Tibial nerve (tissue), 4 donors: ENCODE results near the gene CCDC185.

ENCODE experiments used
- EP300 ChIP-seq, 2 donors: sonication (generic); formaldehyde crosslinking; IDR thresholded peaks; one replicate each; pipeline ENCODE4 v1.6.1; 2017; ENCODE audit warnings: antibody characterized with exemption in 2 of 2, mild to moderate bottlenecking in 1 of 2
- POLR2A ChIP-seq, 2 donors: fragments of 450-650 bp; IDR thresholded peaks; one replicate each; pipeline ENCODE4 v1.6.1; 2017; ENCODE audit warnings: antibody characterized with exemption in 2 of 2, mild to moderate bottlenecking in 2 of 2, moderate library complexity in 2 of 2
- TF ChIP-seq, protein P1 (sequence below), 5 experiments: fragments of 200-600 bp in 3 of 5; fragments of 450-650 bp in 2 of 5; sonication (generic) in 3 of 5; IDR thresholded peaks; one replicate each; pipeline ENCODE4 v1.5.1; 2016 to 2019; ENCODE audit warnings: antibody characterized with exemption in 5 of 5, mild to moderate bottlenecking in 3 of 5, moderate library complexity in 2 of 5

DNA sequence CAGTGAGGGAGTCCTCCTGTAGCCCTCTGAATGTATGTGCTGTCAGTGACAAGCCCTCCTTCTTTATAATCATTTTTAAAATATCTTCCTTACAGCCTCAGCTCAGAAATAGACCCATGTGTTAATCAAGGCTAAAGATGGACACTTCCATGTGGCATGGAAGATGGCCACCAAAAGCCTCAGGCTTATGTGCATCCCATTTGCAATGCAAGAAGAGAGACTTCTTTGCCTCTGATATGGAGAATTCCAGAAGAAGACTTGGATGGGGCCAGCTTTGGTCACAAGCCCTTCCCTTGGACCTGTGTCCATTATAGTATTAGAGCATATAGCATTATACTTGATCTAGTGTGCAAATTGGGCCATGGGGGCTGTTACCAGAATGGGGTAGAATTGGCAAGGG, 18.5 kb downstream of the CCDC185 start:
- TF ChIP-seq, protein P1, sequence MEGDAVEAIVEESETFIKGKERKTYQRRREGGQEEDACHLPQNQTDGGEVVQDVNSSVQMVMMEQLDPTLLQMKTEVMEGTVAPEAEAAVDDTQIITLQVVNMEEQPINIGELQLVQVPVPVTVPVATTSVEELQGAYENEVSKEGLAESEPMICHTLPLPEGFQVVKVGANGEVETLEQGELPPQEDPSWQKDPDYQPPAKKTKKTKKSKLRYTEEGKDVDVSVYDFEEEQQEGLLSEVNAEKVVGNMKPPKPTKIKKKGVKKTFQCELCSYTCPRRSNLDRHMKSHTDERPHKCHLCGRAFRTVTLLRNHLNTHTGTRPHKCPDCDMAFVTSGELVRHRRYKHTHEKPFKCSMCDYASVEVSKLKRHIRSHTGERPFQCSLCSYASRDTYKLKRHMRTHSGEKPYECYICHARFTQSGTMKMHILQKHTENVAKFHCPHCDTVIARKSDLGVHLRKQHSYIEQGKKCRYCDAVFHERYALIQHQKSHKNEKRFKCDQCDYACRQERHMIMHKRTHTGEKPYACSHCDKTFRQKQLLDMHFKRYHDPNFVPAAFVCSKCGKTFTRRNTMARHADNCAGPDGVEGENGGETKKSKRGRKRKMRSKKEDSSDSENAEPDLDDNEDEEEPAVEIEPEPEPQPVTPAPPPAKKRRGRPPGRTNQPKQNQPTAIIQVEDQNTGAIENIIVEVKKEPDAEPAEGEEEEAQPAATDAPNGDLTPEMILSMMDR (IDR thresholded peaks at IDR 0.05), result no peak
- TF ChIP-seq EP300 (IDR thresholded peaks at IDR 0.05) (no peak), POLR2A (IDR thresholded peaks at IDR 0.05) (no peak)
